ENCODE data around the gene LRRC46.

Gene LRRC46

GRCh38 chr17:47853616-47854015 lies 22.1 kb downstream of the LRRC46 start:
- no peak for DNase-seq

GRCh38 chr17:47855737-47856136 lies 24.3 kb downstream of the LRRC46 start:
- no peak for DNase-seq

GRCh38 chr17:47856830-47857229 lies 25.4 kb downstream of the LRRC46 start:
- DNase-seq = no peak

GRCh38 chr17:47857551-47858455 lies 26.3 kb downstream of the LRRC46 start:
- DNase-seq = no peak

- no peak for DNase-seq
Observed at GRCh38 chr17:47860386-47860785, 28.9 kb downstream of the LRRC46 start.

DNA sequence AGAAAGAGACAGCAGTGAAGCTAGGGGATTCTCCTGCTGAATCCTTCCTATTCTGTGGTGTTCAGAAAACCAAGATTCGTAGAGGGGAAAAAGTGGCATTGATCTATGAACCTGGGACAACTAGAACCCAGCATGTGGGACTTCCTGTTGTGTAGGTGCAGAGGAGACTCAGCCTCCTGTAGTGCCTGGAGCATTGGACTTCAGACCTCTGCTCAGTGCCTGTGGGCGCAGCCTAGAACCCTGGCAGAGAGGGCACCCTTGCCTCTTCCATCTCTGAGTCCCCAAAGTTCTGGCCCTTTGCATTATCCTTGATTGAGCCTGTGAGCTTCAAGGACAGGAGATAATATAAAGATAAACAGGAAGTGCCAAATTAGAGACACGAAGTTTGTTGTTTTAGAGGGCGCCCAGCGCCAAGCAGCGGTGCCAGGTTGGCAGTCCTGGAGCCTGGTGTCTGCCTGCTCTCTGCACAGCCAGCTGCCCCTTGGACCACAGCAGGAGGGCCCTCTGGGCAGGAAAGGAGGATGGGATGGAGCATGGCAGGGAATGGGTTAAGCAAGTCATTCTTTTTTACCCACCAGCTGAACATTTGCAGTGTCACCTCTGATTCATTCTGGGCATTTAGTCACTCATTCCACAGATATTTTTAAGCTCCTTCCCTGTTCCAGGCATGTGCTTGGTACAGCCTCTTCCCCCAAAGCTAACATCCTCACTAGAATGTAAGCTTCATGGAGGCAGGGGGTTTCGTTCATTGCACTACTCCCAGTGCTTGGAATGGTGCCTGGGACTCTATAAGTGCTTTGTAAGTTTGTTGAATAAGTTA lies 31.4 kb downstream of the LRRC46 start:
- DNase-seq = no peak

DNA sequence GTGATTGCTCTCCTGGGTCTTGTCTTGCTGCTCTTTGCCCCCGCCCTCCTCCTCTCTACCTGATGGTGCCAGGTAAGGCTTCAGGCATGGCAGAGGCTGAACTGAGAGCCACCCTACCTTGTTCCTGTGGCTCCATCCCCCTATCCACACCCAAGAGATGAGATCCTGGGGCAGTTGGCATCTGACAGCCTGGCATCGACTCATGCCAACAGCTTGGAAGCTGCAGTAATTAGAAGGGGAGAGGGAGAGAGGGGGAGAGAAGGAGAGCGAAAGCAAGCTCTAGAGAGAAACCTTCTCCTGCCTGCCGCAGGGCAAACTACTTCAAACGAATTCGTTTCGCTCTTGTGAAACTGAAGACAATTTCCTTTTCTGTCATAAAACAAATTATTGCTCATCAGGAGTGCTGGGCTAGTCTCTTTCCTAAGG lies 33.3 kb downstream of the LRRC46 start:
- DNase-seq = no peak

DNA sequence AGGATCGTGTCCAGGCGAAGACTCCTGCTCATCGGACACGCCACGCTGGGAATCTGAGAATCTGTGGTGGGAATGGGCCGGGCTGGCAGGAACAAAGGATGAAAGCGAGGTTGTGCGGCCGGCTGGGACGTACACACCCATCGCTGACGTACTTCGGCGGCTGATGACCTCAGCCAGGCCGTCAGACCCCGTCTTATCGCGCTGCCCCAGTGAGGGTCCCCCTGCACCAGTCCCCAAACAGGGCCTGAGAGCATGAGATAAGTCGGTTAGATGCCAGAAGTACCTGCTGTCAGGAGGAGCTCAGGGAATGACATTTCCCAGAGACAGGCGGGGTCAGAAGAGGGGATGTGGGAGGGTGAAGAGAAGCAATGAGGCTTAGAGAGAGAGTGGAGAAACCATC lies 35.5 kb downstream of the LRRC46 start:
- no peak for DNase-seq

DNA sequence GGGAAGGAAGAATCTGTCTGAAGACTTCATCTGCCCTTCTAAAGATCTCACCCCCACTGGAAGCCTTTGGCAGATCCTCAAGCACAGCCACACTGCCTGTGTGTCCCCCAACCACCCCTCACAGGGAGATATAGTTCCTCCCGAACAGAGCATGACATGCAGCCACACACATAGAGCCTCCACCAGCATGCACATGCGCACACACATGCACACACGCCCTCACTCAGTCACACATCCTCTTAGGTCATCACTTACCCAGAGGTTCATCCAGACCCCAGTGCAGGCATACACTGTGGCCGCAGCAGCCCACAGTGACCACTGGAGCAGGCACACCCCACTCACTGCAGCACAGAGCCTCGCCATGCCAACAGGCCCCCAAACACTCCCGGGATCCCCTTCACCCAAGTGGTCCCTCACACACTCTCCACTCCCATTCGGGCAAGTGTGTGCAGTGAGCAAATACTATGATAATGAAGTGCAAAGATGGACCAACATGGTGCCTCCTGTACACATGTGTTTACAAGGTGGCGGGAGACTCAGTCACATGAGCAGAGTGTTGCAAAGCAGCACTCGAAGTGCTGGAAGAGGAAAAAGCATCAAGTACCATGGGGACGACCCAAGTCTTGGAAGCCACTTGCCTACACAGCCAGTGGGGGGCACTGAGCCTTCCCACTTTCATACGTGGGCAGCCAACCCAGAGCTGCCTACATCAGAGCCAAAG lies 36.5 kb downstream of the LRRC46 start:
- no peak for DNase-seq

GRCh38 chr17:47869114-47869513 lies 37.6 kb downstream of the LRRC46 start:
- no peak for DNase-seq

DNA sequence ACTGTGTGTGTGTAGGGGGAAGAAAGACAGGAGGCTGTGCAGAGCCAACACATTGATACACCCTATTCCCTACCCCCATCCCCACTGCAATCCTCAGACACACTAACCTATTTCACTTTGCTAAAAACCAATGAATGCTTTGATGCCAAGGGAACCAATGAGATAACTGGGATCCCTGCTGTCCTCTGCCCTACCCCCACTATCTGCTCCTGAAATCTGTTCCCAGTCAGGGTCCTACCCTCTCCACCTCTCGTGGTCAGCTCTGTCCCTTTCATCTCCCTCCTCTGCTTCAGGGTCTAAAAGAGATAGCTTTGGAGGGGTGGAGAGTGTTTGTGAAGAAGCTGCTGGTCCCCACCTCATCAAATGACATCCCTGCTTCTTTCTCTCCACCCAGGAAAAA lies 38.6 kb downstream of the LRRC46 start:
- DNase-seq = no peak

DNA sequence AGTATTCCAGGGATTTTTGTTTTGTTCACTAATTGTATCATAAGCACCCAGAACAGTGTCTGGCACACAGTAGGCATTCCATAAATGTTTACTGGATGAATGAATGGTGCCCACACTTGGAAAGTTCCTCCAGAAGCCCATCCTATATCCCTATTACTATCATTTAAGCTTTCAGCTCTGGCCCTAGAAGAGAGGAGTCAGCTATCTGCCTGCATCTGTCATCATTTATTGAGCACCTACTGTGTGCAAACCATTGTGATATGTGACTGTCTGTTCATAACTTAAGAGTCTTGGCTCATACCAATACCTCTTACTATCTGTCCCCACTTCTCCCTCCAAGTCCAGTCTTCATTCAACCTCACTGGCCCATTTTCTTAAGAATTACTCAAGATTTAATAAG lies 39.6 kb downstream of the LRRC46 start:
- DNase-seq = no peak

- DNase-seq = no peak
Observed at GRCh38 chr17:47872019-47872650, 40.7 kb downstream of the LRRC46 start.

DNA sequence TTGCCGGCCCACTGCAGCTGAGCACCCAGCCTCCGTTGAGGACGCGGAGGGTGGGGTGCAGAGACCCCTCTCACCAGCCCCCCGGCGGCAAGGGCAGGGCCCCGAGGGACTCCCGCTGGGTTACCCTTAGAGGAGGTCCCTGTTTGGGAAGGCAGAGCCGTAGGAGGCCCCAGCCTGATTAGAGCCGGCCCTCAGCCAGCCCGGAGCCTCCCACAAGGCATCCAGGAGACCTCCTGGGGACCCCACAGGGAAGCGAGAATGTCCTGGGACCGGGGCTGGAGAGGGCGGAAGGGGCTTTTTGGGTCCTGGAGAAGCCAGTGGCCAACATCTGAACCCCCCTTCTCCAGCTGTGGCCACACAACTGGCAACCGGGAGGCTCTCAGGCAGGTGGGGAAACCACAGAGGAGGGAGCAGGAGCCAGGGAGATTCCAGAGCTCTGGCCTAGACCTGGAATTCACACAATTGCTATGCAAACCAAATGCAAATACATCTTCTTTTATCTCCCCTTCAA lies 41.2 kb downstream of the LRRC46 start:
- DNase-seq = no peak

GRCh38 chr17:47873200-47874090 lies 42.0 kb downstream of the LRRC46 start:
- DNase-seq = no peak

DNA sequence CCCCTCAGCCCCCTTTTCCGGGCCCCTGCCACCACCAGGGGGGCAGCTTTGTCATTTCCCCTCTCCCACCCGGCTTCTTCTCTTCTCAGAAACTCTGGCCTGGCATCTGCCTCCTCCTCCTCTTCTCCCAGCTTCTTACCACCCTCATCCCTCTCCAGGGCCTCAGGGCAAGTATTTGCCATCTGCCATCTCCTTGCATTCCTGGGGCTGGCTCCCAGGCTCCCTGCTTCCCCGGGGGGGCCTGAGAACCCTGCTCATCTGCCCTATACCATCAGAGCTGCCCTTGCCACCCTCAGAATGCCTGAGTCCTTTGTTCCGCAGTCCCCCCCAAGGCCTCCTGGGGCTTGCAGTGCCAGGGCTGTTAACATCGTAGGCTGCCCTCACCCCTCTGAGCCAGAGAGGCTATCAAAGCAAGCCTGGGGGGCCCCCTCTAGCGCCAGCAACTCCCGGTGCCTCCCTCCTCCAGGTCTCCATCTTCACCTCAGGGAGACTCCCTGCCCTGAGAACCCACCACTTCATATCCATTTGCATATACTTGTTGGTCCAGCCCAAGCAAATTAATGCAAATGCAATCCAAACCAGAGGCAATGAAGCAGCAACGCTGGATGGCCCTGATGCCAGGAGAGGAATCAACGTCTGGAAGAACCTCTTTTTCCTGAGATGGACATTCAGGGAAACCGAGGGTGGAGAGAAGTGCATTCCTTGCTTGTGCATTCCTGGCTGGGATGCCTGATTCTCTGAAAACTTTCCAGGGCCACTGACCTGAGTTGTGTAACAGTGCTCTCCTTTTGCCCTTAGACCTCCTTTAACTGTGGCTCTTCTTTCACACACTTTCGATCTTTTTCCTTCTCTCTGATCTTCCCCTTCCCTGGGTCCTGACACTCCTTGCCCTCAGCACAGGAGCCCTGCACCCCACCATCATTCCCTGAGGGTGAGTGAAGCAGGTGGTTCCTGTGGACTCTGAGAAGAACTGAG lies 43.8 kb downstream of the LRRC46 start:
- DNase-seq = no peak

DNA sequence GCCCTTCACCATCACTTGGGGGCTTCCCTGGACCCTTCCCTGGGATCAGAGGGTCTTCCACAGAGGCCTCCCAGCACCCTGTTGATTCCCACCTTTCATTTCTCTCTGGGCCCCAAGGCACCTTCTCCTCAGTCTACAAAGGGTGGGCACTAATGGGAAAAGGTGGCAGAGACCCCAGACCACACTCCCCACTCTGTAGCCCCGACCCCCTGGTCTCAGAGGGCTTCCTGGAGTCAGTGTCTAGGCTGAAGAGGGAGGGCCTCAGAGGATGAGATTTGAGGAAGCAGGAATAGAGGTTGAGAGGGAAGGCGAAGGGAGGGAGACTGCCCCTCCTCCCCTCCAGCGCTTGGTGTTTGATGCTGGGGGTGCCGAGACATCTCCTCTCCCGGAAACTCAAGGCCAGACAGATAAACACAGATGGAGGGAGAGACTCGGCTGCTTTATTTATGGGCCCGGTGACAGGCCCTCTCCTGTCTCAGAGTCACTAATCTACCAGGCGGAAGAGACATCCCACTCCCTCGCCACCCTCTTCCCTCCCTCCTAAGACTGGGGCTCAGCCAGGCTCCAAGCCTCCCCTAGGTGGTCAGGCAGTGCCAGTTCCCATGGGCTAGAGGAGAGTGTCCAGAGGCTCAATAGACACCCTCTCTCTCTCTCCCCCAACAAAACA lies 46.0 kb downstream of the LRRC46 start:
- DNase-seq = no peak

- no peak for DNase-seq
Observed at GRCh38 chr17:47878203-47879027, 46.9 kb downstream of the LRRC46 start.
